Activated CD4-positive, alpha-beta T cell treated with anti-CD3 and anti-CD28 coated beads for 24 hours (primary cell): Measurements from ENCODE around the gene CDK2AP2.
A peak's percentile ranks its signal among the peaks of the same experiment; 100 is the strongest.
"Not testable (repeated sequence)": the region's sequence is repeated elsewhere in the genome, so short reads cannot be mapped to it uniquely, and the experiment has no call there.

Experiments
- DNase-seq, 2 donors: peaks; one replicate each; pipeline ENCODE4 v3.0.0-alpha.2; 2020; ENCODE audit warnings: low read depth in 2 of 2

Gene CDK2AP2

DNA sequence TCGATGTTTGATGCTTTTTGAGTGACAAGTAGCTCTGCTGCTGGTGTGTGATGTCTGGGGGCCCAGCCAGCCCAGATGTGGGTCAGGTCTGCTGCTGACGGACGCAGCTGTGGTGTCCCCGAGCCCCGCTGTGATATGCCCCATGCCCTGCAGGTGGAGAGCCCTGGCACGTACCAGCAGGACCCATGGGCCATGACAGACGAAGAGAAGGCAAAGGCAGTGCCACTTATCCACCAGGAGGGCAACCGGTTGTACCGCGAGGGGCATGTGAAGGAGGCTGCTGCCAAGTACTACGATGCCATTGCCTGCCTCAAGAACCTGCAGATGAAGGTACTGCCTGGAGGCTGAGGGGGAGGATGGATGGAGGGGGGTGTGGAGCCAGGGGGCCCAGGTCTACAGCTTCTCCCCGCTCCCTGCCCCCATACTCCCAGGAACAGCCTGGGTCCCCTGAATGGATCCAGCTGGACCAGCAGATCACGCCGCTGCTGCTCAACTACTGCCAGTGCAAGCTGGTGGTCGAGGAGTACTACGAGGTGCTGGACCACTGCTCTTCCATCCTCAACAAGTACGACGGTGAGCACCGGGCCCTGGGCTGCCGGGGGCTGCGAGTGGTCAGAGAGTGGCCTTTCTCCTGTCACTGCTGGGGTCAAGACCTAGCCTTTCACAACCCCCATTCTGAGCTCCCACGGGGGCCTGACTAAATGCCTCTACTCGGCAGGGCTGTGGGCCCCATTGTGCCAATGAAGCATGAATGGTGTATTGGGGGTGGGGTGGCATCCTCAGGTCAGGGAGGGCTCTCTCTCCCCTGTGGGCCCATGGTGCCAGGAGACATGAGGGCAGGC is 17.9 kb downstream of the CDK2AP2 start:
- no peak for DNase-seq

DNA sequence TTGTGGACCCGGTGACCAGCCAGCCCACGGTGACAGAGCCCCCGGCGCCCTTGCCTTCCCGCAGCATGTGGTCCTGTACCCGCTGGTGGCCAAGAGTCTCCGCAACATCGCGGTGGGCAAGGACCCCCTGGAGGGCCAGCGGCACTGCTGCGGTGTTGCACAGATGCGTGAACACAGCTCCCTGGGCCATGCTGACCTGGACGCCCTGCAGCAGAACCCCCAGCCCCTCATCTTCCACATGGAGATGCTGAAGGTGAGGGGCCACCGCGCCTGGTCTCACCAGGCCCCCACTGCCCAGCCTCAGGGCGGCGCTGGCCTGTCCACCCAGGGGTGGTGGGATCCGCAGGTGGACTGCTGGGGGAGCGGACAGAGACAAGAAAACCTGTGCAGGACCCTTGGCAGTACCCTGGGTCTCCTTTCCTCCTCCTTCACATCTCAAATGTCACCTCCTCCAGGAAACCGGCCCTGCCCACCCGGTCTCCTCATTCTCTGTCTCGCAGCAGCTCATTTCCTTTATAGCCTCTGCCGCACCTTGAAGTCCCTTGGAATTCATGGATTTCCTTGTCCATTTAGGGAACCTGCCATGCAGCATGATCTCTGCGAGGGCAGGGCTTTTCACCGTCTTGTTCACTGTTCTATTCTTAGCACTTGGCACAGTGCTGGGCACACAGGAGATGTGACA is 18.6 kb downstream of the CDK2AP2 start:
- no peak for DNase-seq

DNA sequence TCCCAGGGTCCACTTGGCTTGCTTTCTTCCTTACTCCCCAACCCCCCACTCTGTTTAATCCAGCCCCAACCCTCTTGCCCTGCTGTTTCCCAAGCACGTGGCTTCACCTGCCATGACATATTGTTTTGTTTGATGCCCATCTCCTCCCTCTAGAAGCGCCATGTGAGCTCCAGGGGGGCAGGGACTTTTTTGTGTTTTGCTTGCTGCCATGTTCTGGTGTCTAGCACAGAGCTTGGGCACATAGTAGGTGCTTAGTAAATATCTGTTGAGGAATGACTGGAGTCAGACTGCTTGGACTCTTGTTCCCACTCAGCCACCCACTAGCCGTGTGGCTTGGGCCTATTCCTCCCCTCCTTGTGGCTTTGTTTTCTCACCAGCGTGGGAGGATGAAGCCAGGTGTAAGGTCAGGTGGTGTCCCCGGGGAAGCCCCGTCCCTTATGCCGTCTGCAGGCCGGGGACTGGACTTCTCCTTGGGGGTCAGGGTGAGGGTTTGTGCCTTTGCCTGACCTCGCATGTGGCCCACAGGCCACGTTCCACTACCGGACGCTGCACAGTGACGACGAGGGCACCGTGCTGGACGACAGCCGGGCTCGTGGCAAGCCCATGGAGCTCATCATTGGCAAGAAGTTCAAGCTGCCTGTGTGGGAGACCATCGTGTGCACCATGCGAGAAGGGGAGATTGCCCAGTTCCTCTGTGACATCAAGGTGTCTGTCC is 21.3 kb downstream of the CDK2AP2 start:
- DNase-seq, result no peak

DNA sequence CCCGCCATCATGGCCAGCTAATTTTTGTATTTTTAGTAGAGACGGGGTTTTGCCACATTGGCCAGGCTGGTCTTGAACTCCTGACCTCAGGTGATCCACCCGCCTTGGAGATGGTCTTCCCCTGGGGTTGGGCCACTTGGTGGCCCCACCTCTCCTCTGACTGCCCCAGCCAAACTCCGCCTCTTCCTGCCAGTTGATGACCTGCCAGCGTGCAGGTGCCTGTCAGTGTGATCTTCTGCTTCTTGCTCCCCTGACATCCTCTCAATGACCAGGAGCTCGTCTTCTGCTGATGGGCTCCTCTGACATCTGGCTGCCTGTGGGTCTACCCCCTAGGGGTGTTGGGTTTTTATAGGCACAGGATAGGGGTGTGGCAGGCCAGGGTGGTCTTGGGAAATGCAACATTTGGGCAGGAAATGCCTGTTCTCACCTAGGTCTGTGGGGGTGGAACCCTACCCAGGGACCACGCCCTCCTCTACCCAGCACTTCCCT is 22.0 kb downstream of the CDK2AP2 start:
- DNase-seq, result not testable (repeated sequence)

DNA sequence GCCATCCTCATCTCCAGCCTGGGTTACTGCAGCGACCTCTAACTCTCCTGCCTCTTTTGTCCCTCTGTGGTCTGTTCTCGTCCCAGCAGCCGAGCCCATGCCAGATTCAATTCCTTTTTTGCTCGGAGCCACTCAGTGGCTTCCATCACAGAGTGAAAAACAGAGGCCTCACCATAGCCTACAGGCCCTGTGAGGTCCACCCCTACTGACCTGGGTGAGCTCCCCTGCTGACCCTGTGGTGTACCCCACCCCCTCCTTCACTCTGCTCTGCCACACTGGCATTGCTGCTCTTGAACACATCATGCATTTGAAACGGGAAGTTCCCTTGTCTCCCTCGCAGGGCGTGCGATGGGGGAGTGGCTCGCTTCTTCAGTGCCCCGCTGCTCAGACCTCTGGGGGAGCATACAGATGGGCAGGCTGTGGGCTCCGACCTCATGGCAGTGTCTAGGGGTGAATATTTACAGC is 23.1 kb downstream of the CDK2AP2 start:
- no peak for DNase-seq

DNA sequence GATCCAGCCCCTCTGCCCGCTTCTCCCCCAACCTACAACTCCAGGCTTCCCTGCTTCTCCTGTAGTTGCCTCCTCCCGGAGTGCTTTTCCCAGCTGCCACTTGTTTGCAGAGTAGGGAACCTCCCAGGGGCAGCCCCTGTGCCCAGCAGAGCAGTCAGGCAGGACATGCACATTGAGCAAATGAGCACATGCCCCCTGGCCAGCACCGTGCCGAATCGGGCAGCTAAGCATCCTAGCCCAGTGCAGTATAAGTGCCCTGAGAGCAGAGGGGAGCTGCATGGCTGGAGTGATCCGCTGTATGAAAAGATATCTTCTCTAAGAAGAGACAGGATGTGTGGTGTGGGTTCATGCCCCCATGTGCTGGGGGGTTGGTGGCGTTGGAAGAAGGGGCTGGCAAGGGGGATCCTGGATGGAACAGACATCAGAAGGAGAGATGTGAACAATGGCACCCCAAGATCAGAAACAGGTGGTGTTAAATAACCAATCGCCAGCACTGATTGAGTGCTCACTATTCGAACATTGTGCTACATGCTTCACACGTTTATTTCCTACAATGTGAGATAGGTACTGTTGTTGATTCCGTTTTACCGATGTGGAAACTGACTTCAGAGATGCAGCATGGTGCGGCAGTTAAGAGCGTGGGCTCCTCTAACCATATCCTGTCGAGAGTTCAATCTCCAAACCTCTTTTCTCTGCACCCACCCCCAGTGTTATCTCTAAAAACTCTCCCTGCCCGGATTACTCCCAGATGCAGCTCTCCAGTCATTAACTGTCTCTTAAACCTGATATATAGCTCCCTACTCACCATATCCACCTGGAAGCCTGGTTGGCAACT is 23.9 kb downstream of the CDK2AP2 start:
- DNase-seq, result no peak

DNA sequence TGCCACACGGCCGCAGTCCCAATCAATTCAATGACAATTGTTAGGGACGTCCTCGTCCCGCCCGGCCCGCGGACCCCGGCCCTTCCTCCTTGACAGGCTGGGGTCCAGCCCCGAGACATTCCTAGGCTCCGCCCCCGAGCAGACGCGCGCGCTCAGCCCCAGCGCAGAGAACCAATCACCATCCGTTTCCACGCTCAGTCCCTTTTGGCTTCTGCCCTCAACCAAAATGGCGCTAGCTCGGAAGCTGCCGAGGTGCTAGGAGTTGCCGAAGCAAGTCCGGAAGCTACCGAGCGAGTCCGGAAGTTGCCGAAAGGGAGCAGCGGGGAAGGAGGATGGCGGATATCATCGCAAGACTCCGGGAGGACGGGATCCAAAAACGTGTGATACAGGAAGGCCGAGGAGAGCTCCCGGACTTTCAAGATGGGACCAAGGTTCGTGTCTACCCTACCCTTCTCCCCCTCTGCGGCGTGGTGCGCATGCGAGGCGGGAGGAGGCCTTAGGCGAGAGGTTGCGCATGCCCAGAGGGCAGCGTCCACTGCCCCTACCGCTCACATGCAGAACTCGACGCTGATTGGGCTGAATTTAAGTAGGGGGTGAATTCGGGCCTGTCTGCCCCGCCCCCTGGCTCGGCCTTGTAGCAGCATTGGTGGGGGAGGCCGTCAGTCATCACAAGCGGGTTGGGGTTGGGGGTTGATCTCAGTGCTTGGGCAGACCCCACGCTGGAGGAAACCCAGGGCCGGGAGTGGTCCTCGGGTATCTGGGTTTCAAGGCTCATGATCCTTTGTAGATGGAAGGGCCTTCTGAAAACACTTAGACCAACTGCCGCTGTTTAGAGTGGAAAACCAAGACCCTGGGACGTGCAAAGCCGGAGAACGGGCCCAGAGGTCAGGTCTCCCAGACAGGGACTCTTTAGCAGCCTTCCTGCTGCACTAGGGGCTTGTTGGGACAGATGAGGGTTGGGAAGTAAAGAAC is 24.8 kb downstream of the CDK2AP2 start, which contains the start of gene AIP:
AIP (plus strand) TSS at position 200 of the 972 bp plus-strand sequence; CDS start at position 333, 133 bp downstream.
- peak; percentile 97 to 98 for DNase-seq

DNA sequence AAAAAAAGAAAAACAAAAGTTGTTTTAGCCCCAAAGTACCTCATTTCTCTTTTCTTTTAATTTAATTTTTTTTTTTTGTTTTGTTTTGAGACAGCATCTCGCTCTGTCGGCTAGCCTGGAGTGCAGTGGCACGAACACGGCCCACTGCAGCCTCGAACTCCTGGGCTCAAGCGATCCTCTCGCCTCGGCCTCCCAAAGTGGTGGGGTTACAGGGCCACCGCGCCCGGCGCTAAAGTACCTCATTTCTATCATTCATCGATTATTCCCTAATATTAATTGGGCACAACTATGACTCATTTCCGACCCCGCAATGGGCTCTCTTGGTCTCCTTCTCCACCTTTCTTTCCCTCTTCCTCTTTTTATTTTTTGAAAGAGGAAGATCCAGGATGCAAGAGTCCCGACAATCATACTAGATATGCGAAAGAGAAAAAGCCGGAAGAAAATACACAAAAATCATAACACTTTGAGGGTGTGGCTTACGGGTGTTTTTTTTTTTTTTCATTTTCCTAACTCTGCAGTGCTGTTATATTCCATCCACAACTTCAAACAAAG is 25.6 kb downstream of the CDK2AP2 start:
- DNase-seq, result no peak

DNA sequence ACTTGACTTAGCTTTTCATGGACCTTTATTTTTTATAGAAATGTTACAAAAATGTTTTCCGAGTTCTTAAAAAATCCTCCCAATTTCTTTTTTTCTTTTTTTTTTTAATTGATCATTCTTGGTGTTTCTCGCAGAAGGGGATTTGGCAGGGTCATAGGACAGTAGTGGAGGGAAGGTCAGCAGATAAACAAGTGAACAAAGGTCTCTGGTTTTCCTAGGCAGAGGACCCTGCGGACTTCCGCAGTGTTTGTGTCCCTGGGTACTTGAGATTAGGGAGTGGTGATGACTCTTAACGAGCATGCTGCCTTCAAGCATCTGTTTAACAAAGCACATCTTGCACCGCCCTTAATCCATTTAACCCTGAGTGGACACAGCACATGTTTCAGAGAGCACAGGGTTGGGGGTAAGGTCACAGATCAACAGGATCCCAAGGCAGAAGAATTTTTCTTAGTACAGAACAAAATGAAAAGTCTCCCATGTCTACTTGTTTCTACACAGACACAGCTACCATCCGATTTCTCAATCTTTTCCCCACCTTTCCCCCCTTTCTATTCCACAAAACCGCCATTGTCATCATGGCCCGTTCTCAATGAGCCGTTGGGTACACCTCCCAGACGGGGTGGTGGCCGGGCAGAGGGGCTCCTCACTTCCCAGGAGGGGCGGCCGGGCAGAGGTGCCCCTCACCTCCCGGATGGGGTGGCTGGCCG is 30.5 kb downstream of the CDK2AP2 start:
- DNase-seq, result not testable (repeated sequence)

DNA sequence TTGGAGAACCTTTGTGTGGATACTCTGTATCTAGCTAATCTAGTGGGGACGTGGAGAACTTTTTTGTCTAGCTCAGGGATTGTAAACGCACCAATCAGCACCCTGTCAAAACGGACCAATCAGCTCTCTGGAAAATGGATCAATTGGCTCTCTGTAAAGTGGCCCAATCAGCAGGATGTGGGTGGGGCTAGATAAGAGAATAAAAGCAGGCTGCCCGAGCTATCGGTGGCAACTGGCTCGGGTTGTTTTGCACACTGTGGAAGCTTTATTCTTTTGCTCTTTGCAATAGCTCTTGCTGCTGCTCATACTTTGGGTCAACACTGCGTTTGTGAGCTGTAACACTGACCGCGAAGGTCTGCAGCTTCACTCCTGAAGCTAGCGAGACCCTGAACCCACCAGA is 31.3 kb downstream of the CDK2AP2 start:
- DNase-seq, result not testable (repeated sequence)

DNA sequence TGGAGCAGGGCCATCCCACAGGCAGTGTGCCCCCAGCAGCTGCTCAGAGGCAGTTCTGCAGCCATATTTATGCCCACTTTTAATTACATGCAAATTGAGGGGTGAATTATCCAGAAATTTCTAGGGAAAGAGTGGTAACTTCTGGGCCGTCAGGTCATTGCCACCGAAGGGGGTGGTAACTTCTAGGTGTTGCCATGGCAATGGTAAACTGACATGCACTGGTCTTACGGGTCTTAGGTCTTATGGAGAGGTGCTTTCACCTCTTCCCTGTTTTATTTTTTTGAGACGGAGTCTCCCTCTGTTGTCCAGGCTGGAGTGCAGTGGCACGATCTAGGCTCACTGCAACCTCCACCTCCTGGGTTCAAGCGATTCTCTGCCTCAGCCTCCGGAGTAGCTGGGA is 35.1 kb downstream of the CDK2AP2 start:
- no peak for DNase-seq

DNA sequence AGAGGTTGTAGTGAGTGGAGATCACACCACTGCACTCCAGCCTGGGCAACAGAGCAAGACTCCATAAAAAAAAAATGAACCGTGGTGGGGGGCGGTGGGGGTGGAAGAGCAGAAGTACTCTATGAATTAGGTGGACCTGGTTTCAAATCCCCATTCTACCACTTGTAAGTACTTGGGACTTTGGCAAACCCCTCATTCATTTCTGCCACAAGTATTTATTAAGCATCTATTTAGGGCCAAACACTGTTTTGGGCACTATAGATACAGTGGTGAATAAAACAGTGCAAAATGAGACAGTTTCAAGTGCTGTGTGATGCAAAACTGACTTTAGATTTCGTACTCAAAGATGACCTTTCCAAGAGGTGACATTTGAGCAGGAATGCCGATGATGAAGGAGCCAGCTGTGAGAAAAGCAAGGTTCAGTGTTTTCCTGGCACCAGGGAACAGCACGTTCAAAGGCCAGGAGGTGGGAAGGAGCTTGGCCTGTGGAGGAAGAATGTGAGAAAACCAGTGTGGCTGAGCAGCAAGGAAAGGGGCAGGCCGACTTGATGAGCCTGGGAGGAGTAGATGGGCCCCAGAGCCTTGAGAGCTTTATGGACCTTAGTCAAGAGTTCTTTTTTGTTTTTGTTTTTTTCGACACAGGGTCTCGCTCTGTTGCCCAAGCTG is 37.5 kb downstream of the CDK2AP2 start:
- no peak for DNase-seq

DNA sequence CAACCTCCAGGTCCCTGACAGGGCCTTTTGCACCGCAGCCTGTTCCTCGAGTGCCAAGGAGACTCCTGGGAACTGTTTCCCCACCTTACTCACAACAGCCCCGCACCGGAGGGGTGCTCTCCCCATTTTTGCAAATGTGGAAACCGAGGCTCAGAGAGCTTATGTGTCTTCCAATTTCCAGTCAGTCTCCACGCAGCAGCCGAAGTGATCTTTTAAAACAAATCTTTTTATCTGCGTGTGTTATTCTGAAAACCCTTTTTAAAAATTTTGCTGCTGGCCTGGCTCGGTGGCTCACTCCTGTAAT is 38.5 kb downstream of the CDK2AP2 start:
- no peak for DNase-seq

DNA sequence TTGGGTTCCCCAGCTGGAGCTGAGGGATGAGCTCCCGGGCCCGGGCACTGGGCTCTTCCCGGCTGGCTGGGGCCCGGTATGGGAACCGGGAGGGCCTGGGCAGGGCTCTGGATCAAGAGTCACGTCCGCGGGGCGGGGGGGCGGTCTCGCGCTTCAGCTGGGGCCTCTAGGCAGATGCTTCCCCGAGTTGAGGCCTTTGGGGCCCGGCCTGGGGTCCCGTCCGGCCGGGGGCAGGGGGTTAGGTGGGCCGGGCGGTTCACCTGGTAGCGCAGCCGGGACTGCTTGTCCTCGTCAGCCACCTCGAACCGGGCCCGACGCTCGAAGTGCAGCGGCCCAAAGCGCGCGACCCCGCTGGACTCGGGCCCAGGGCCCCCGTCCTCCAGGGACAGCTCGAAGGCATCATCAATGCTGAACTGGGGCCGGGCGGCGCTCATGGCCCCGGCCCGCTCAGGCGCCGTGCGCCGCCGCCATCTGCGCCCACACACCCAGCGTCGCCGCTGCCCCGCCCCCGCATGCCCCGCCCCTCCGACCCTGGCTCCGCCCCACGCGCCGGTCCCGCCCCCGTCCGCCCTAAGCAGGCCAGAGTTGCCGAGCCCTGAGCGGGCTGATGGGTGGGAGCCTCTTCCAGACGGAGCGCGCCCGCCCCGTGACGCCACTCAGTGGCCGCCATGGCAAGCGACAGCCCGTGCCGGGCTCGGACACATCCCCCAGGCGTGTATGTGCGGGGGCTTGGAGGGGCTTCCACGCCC is 39.0 kb downstream of the CDK2AP2 start, which contains the start of gene TMEM134:
TMEM134 (minus strand) TSS at position 493 of the 749 bp plus-strand sequence; CDS start at position 434, 59 bp downstream.
- DNase-seq, result peak; percentile 86 to 91

DNA sequence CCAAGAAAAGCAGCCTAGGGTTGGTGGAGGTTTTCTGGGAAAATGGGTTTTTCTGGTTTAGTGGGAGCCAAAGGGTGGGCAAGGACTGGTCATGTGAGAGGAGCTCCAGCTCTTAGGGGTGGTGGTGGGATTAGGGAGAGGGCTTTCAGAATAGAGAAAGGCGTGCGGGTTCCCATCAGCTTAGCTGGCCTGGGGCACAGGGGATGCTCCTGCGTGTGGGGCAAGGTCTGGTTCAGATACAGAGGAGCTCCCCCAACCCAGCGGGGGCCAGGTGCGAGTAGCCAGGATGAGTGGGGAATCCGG is 39.6 kb downstream of the CDK2AP2 start:
- DNase-seq, result no peak

DNA sequence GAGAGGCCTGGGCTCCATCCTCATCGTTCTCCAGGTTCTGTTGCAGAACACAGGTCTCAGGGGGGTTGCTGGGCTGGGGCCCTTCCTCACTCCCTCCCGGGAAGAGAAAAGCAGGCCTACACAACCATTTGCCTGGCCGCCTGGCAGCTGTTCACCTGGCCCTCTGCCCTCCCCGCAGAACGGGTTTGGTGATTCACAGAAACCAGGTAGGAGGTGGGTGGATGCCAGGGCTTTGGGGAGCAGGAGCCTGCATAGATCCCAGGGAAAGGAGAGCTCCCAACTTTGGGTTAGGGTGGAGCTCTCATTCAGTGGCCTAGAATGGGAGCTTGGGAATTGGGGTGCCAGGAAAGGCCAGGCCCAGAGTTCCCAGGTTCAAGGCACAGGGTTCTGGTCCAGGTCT is 39.9 kb downstream of the CDK2AP2 start:
- no peak for DNase-seq

DNA sequence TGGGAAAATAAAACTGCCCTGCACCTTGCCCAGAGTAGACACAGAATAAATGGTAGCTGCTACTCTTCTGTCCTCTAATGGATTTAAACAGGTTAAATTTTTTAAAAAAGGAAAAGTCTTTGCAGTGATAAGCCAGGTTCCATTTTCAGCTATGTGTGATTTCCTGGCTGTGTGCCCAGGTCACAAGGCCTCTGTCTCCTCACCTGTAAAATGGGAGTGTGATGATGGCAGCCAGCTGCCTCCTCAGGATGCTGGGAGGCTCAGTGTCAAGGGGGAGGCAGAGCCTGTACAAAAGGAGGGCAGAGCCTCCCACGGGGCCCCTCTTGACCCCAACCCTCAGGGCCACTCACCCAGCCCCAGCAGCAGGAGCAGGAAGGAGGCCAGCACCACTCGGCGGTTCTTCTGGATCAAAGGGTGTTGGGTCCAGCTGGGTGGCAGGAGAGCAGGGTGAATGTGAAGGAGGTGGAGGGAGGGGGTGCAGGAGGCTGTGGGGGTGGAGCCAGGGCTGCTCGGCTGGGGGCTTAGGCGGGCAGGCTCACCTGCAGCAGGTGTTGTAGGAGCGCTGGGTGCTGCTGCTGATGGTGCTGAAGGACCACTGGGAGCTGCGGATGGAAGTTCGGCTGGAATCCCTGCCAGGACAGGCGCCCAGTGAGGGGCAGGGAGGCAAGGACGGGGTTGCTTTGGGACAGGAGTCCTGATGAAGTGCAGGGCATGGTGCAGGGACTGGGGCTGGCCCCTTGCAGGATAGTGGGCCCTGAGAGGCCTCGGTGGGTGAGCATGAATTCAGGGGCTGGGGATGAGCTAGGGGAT is 40.8 kb downstream of the CDK2AP2 start:
- DNase-seq, result no peak
